ENCODE data around the gene ACER2. TPM values are rescaled to one million over a fixed set of nuclear protein-coding genes. Genes with fewer than 3 reads are reported as not detected.

ACER2 gene
- total and polyA plus RNA-seq, 2 of the 4 experiments (the other 2 are of a cell fraction) = 0.84 to 1.6 TPM

DNA sequence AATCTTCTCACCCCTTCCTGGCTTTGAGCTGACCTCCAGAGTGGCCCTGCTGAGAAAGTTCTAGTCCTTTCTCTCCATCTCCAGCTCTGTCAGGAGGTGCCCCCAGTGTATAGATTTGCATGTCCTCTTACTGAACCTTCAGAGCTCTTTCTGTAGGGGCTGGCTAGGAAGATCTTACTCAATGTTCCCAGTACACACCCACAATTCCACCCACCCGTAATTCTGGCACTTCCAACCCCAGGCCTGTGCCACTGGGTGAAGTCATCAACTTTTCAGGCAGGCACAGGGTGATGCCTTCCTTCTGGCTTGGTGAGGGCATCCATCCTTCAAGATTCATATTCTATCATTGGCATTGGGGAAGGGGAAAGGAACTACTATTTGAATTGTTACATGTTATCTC is 75.9 kb downstream of the ACER2 start:
- Histone ChIP-seq H2BK5ac (ENCODE audit: low read depth, low read length, poor library complexity, severe bottlenecking) (no peak overlapping the region), H3K23ac (ENCODE audit: low read depth, low read length) (no peak overlapping the region), H3K27ac (ENCODE audit: insufficient read depth, low read length) (no peak overlapping the region), H3K4ac (ENCODE audit: low read depth, low read length) (no peak overlapping the region), H3K18ac (ENCODE audit: low read depth, low read length) (no peak overlapping the region), H3K4me2 (ENCODE audit: low read depth, low read length) (no peak overlapping the region), H4K5ac (ENCODE audit: low read depth, low read length) (no peak overlapping the region), H3K27me3 (ENCODE audit: control insufficient read depth, insufficient read depth, low read length) (peaks cover 24% of the 10 kb centered on the region), H3K36me3 (ENCODE audit: control insufficient read depth, insufficient read depth, low read length) (no peaks in the 10 kb centered on the region), H2BK120ac (ENCODE audit: low read depth, low read length) (no peak overlapping the region), H4K8ac (ENCODE audit: low read depth in 2 of 2, low read length in 2 of 2) (no peak overlapping the region), H4K20me1 (ENCODE audit: insufficient read depth, low read length) (no peaks in the 10 kb centered on the region), H2AK9ac (replicated peaks; ENCODE audit: low read depth, low read length, poor library complexity) (no peak overlapping the region), H3K14ac (replicated peaks; ENCODE audit: low read depth, low read length) (no peak overlapping the region), H3K56ac (ENCODE audit: extremely low read depth, insufficient read depth, low read length) (no peak overlapping the region), H4K91ac (ENCODE audit: insufficient read depth, low read depth, low read length) (no peak overlapping the region), H3K4me1 (ENCODE audit: control insufficient read depth, insufficient read depth, low read length) (no peaks in the 10 kb centered on the region), H3K9me1 (ENCODE audit: insufficient read depth, low read length) (no peaks in the 10 kb centered on the region), H3K9me3 (ENCODE audit: control insufficient read depth, insufficient read depth, low read length) (no peaks in the 10 kb centered on the region), H2BK20ac (ENCODE audit: low read depth, low read length) (no peak overlapping the region), H3K4me3 (ENCODE audit: insufficient read depth, low read depth, low read length) (no peak overlapping the region), H2BK15ac (ENCODE audit: low read depth, low read length) (no peak overlapping the region), H3K79me1 (ENCODE audit: low read depth in 1 of 2, low read length in 2 of 2) (no peaks in the 10 kb centered on the region), H2AK5ac (ENCODE audit: low read depth, low read length) (no peak overlapping the region), H3K9ac (ENCODE audit: low read depth, low read length) (no peak overlapping the region), H2AFZ (replicated peaks; ENCODE audit: low read length, poor library complexity) (no peak overlapping the region)
- TF ChIP-seq NFE2L2 (IDR thresholded peaks at IDR 0.05; ENCODE audit: low read depth, low read length) = no peak
- no peak for TF ChIP-seq RCOR1 (IDR thresholded peaks at IDR 0.05; ENCODE audit: insufficient replicate concordance, low read length)
- TF ChIP-seq FOS (IDR thresholded peaks at IDR 0.05; ENCODE audit: low read depth, low read length) = no peak
- no peak for TF ChIP-seq SMC3 (IDR thresholded peaks at IDR 0.05; ENCODE audit: low read depth, low read length)
- TF ChIP-seq BHLHE40 (IDR thresholded peaks at IDR 0.05; ENCODE audit: low read depth, low read length) = no peak
- no peak for TF ChIP-seq MAFK (IDR thresholded peaks at IDR 0.05; ENCODE audit: low read depth, low read length)
- WGBS, 2 experiments (ENCODE audit: extremely low coverage in 2 of 2, insufficient read length in 1 of 2) = no CpG with 5 or more reads among the region's 1 CpG
- intact Hi-C loops (cut with micrococcal nuclease) = no loop called here
- in situ Hi-C loops (cut with MboI; ENCODE audit: low sequenced_read_pairs) = loop anchor here (25.0 kb wide), 1 partner anchor 428 kb away; no protein-coding TSS in a partner anchor
- DNase-seq = no peak
- CTCF ChIA-PET = no interaction called here
- BruUV-seq (replicated peaks) = no TSS peak
- ATAC-seq (ENCODE audit: low read depth) = no peak
- POLR2A ChIA-PET (ENCODE audit: unreplicated experiment) = no interaction called here
- dilution Hi-C loops (cut with HindIII; ENCODE audit: low sequenced_read_pairs, unreplicated experiment) = no loop called here
